ENCODE results near the gene TNFRSF14.

The TNFRSF14 gene

DNA sequence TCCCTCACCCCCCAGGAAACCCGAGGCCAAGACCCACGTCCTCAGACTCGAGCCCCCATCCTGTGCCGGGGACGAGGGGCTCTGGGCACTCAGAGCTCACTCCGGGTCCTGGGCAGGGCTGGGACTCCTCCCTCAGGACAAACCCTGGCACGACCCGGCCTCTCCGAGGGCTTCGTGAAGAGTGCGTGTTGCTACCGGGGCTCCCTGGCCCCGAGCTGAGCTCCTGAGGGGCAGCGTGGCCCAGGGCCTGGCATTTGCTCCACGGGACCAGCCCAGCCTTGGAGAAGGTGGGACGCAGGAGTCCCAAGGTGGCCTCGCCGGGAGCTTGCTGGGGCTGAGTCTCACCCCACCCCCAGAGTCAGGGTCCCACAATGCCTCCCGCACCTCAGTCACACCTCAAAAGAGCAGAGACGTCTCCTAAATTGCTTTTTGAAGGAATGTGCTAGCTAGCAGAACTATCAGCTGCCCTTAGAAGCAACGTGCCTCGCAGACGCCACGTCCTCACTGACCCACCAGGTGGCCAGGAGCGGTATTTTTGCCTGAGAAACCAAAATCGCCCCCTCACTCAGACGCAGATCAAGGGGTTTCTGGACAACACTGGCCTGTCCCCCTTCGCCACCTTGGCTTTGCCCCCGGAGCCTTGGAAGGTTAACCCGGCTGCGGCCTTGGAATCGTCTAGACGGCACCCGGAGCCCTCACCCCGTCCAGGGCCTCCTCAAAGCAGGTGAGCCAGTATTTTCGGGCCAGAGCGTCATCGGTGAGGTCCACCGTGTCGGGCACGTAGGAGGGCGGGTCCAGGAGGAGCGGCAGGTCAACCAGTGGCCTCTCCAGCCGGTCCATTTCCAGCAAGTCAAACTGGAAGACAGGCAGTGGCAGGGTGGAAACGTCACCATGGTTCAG lies 41.1 kb upstream of the TNFRSF14 start:
- TF ChIP-seq Cebpa-rat (IDR thresholded peaks at IDR 0.05) = no peak
- Histone ChIP-seq H3K9me3 (no peaks in the 10 kb centered on the region), H3K27me3 (no peaks in the 10 kb centered on the region), H3K36me3 (peaks cover 95% of the 10 kb centered on the region), H4K20me1 (peaks cover 76% of the 10 kb centered on the region), H3K4me1 (peaks cover 51% of the 10 kb centered on the region), H3K27ac (no peak overlapping the region), H3K9ac (no peak overlapping the region), H3K4me2 (no peak overlapping the region), H3K4me3 (no peak overlapping the region)

DNA sequence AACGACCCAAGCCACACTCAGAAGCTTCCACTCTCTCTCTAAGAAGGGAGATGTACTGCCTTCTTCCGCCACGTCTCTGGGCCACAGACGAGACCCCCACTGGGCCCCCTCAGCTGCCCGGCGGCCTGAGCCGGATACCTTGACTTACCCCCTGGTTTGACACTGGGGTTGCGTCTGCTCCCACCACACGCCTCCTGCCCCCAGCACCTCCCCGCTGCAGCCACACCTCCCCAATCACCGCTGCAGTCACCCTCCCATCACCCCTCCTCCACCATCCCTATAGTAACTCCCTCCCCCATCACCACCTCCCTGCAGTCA lies 40.4 kb upstream of the TNFRSF14 start:
- Histone ChIP-seq H3K9me3 (no peaks in the 10 kb centered on the region), H3K4me1 (peaks cover 56% of the 10 kb centered on the region), H3K4me2 (no peak overlapping the region), H3K27me3 (no peaks in the 10 kb centered on the region), H3K36me3 (peaks cover 94% of the 10 kb centered on the region), H3K9ac (no peak overlapping the region), H3K4me3 (no peak overlapping the region), H3K27ac (no peak overlapping the region), H4K20me1 (peaks cover 78% of the 10 kb centered on the region)
- no peak for TF ChIP-seq Cebpa-rat (IDR thresholded peaks at IDR 0.05)

DNA sequence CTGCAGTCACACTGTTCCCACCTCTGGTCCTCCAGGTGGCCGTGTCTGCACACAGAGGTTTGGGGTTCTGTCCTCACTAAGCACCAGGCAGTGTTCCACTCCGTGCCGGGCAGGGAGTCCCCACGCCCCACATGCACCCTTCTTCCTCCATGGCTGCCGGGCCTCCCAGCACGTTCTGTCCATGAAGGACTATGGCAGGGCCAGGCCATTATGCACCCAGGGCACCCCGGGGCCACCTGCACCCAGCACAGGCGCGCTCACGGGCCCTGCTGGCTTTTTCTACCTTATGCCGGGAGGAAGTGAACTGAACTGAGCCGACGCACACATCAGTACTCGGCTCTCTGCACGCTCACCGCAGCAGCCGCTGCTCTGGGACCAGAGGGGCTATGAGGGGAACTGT lies 40.0 kb upstream of the TNFRSF14 start:
- Histone ChIP-seq H3K4me2 (no peak overlapping the region), H3K4me3 (no peak overlapping the region), H4K20me1 (peaks cover 82% of the 10 kb centered on the region), H3K27ac (no peak overlapping the region), H3K9me3 (no peaks in the 10 kb centered on the region), H3K9ac (no peak overlapping the region), H3K4me1 (peaks cover 60% of the 10 kb centered on the region), H3K36me3 (peaks cover 94% of the 10 kb centered on the region), H3K27me3 (no peaks in the 10 kb centered on the region)
- TF ChIP-seq Cebpa-rat (IDR thresholded peaks at IDR 0.05) = no peak

- H3K27me3 ChIP-seq = no peaks in the 10 kb centered on the region
- H3K36me3 ChIP-seq = peaks cover 92% of the 10 kb centered on the region
- peak overlapping the region; percentile 35; the same call in 1 of the 2 replicates for H3K27ac ChIP-seq
- no peaks in the 10 kb centered on the region for H3K9me3 ChIP-seq
- peak overlapping the region; percentile 34; the same call in 1 of the 2 replicates for H3K9ac ChIP-seq
- H4K20me1 ChIP-seq = peaks cover 86% of the 10 kb centered on the region
- H3K4me3 ChIP-seq = no peak overlapping the region
- no peak for TF ChIP-seq Cebpa-rat (IDR thresholded peaks at IDR 0.05)
- H3K4me1 ChIP-seq = peaks cover 68% of the 10 kb centered on the region
- H3K4me2 ChIP-seq = peak overlapping the region; percentile 79
Observed at GRCh38 chr1:2516946-2517345, 39.2 kb upstream of the TNFRSF14 start.

- Histone ChIP-seq H3K27ac (0 out of 2 replicates have a peak overlapping the region, but pooled peaks have one; percentile 35), H3K36me3 (peaks cover 82% of the 10 kb centered on the region), H3K4me3 (no peak overlapping the region), H3K9me3 (no peaks in the 10 kb centered on the region), H3K9ac (no peak overlapping the region), H3K4me2 (peak overlapping the region; percentile 79), H3K27me3 (no peaks in the 10 kb centered on the region), H4K20me1 (peaks cover 86% of the 10 kb centered on the region), H3K4me1 (peaks cover 69% of the 10 kb centered on the region)
- TF ChIP-seq Cebpa-rat (IDR thresholded peaks at IDR 0.05) = no peak
Observed at GRCh38 chr1:2517966-2518365, 38.2 kb upstream of the TNFRSF14 start.

GRCh38 chr1:2518528-2518927 lies 37.6 kb upstream of the TNFRSF14 start:
- Histone ChIP-seq H3K27ac (peak overlapping the region; percentile 35), H3K4me3 (no peak overlapping the region), H4K20me1 (peaks cover 86% of the 10 kb centered on the region), H3K36me3 (peaks cover 77% of the 10 kb centered on the region), H3K4me1 (peaks cover 72% of the 10 kb centered on the region), H3K27me3 (no peaks in the 10 kb centered on the region), H3K9ac (0 out of 2 replicates have a peak overlapping the region, but pooled peaks have one; percentile 6), H3K4me2 (peak overlapping the region; percentile 79), H3K9me3 (no peaks in the 10 kb centered on the region)
- TF ChIP-seq Cebpa-rat (IDR thresholded peaks at IDR 0.05) = no peak

- TF ChIP-seq Cebpa-rat (IDR thresholded peaks at IDR 0.05) = no peak
- Histone ChIP-seq H3K27ac (peak overlapping the region; percentile 68), H3K36me3 (peaks cover 75% of the 10 kb centered on the region), H3K4me3 (no peak overlapping the region), H3K4me1 (peaks cover 78% of the 10 kb centered on the region), H3K4me2 (peak overlapping the region; percentile 79), H4K20me1 (peaks cover 88% of the 10 kb centered on the region), H3K9ac (peak overlapping the region; percentile 19; the same call in 1 of the 2 replicates), H3K27me3 (no peaks in the 10 kb centered on the region), H3K9me3 (no peaks in the 10 kb centered on the region)
Observed at GRCh38 chr1:2519029-2519685, 37.0 kb upstream of the TNFRSF14 start.

DNA sequence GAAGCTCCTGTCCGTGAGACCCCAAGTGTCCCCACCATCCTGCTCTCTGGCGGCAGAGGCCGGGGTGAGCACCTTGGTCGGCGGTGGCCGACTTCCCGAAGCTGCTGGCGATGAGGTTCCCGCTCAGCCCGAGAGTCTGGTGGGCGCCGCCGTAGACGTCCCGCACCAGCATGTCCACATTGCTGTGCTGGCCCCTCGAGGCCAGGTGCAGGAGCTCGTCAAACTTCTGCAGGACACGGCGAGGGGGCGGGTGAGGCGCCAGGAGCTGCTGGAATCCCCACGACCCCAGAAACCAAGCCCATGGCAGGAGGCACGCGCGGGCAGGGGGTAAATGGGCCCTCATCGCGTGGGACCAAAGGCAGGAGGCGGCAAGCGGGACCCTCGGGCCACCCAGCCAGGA lies 36.4 kb upstream of the TNFRSF14 start:
- Histone ChIP-seq H3K36me3 (peaks cover 72% of the 10 kb centered on the region), H3K4me2 (peak overlapping the region; percentile 79)

GRCh38 chr1:2520206-2520605 lies 36.0 kb upstream of the TNFRSF14 start:
- Histone ChIP-seq H3K9me3 (no peaks in the 10 kb centered on the region), H4K20me1 (peaks cover 99% of the 10 kb centered on the region), H3K27me3 (no peaks in the 10 kb centered on the region), H3K36me3 (peaks cover 68% of the 10 kb centered on the region), H3K9ac (0 out of 2 replicates have a peak overlapping the region, but pooled peaks have one; percentile 19), H3K4me1 (peaks cover 89% of the 10 kb centered on the region), H3K4me2 (peak overlapping the region; percentile 79), H3K4me3 (no peak overlapping the region), H3K27ac (0 out of 2 replicates have a peak overlapping the region, but pooled peaks have one; percentile 68)
- no peak for TF ChIP-seq Cebpa-rat (IDR thresholded peaks at IDR 0.05)

More for the DNA sequence above, 36.4 kb upstream of the TNFRSF14 start:
- Histone ChIP-seq H3K9ac (peak overlapping the region; percentile 19; the same call in 1 of the 2 replicates), H3K27me3 (no peaks in the 10 kb centered on the region), H3K9me3 (no peaks in the 10 kb centered on the region), H4K20me1 (peaks cover 94% of the 10 kb centered on the region), H3K27ac (peak overlapping the region; percentile 68), H3K4me1 (peaks cover 84% of the 10 kb centered on the region), H3K4me3 (no peak overlapping the region)
- no peak for TF ChIP-seq Cebpa-rat (IDR thresholded peaks at IDR 0.05)

DNA sequence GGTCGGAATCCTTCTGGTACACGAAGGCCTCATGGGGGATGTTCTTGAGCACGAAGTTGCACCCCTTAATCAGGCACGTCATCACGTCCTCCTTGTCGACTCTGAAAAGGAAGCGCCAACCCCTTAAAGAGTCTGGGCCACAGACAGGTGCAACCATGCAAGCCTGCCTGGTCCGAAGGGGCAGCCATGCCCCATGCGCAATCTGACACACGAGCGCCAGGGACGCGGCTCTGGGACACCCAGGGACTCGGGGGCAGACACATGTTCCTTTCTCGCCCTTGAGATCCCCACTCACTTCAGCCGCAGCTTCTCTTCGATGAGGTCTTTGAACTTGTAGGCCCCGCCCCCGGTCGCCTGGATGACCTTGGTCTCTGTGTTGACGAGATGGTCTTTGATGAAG lies 35.4 kb upstream of the TNFRSF14 start:
- H3K4me1 ChIP-seq = peaks cover 94% of the 10 kb centered on the region
- no peak overlapping the region for H3K27ac ChIP-seq
- TF ChIP-seq Cebpa-rat (IDR thresholded peaks at IDR 0.05) = no peak
- H3K27me3 ChIP-seq = no peaks in the 10 kb centered on the region
- no peak overlapping the region for H3K9ac ChIP-seq
- H3K4me3 ChIP-seq = no peak overlapping the region
- H3K4me2 ChIP-seq = peak overlapping the region; percentile 79
- peaks cover 62% of the 10 kb centered on the region for H3K36me3 ChIP-seq
- peaks cover 99% of the 10 kb centered on the region for H4K20me1 ChIP-seq
- no peaks in the 10 kb centered on the region for H3K9me3 ChIP-seq
